IMR-90 (cell line): Measurements from ENCODE around the gene DSN1. TPM values are rescaled to one million over a fixed set of nuclear protein-coding genes. Genes with fewer than 3 reads are reported as not detected.

ENCODE experiments used
- ATAC-seq: fragments of 200-7000 bp; cut with Tn5 transposase; 2 replicates; pipeline ENCODE4 v1.9.1; 2020; ENCODE audit warnings: low read depth, mild to moderate bottlenecking, moderate library complexity
- BruUV-seq: library from RNA; stranded (reverse); fragments of 400-500 nt; replicated peaks from 2 replicates; lab custom pipeline; 2021; lab: Mats Ljungman, UMichigan
- CTCF ChIA-PET: fragments of 300-600 bp; formaldehyde crosslinking; extraction: SDS; loops from one replicate; lab custom pipeline; 2021; ENCODE audit warnings: antibody characterized with exemption; lab: Yijun Ruan, JAX
- POLR2A ChIA-PET: fragments of 300-600 bp; sonication (Branson Sonifier 250); formaldehyde crosslinking; loops from one replicate; lab custom pipeline; 2022; ENCODE audit warnings: antibody characterized with exemption; ENCODE audit not compliant: unreplicated experiment; lab: Charles Lee
- DNase-seq: peaks from one replicate; pipeline ENCODE4 v3.0.0; 2013
- H2AFZ ChIP-seq: replicated peaks from 2 replicates; pipeline ENCODE3; 2013; ENCODE audit warnings: low read length, mild to moderate bottlenecking; ENCODE audit not compliant: poor library complexity
- H2AK5ac ChIP-seq: 2 replicates; pipeline ENCODE4 v1.6.1; 2013; ENCODE audit warnings: low read depth, low read length, inconsistent platforms
- H2AK9ac ChIP-seq: replicated peaks from 2 replicates; pipeline ENCODE3; 2013; ENCODE audit warnings: mild to moderate bottlenecking, low read depth, low read length, moderate library complexity; ENCODE audit not compliant: poor library complexity
- H2BK120ac ChIP-seq: 2 replicates; pipeline ENCODE4 v1.6.1; 2013; ENCODE audit warnings: low read depth, low read length, inconsistent platforms
- H2BK15ac ChIP-seq: 3 replicates; pipeline ENCODE4 v1.6.1; 2013; ENCODE audit warnings: low read depth, low read length, inconsistent platforms
- H2BK20ac ChIP-seq: 2 replicates; pipeline ENCODE4 v1.6.1; 2013; ENCODE audit warnings: low read depth, mild to moderate bottlenecking, inconsistent platforms, low read length, moderate library complexity
- H2BK5ac ChIP-seq: 2 replicates; pipeline ENCODE4 v1.6.1; 2013; ENCODE audit warnings: mild to moderate bottlenecking, low read depth, low read length, inconsistent platforms; ENCODE audit not compliant: poor library complexity, severe bottlenecking
- H3K14ac ChIP-seq: replicated peaks from 2 replicates; pipeline ENCODE4 v1.6.1; 2013; ENCODE audit warnings: low read depth, low read length, inconsistent platforms
- H3K18ac ChIP-seq: 2 replicates; pipeline ENCODE4 v1.6.1; 2013; ENCODE audit warnings: low read depth, low read length, control low read depth
- H3K23ac ChIP-seq: 2 replicates; pipeline ENCODE4 v1.6.1; 2013; ENCODE audit warnings: low read depth, low read length, inconsistent platforms
- H3K27ac ChIP-seq: 2 replicates; pipeline ENCODE4 v1.5.1; 2013; ENCODE audit warnings: mild to moderate bottlenecking, control low read depth, low read length; ENCODE audit not compliant: insufficient read depth
- H3K27me3 ChIP-seq: 2 replicates; pipeline ENCODE4 v1.6.1; 2013; ENCODE audit warnings: low read length; ENCODE audit not compliant: control insufficient read depth, insufficient read depth
- H3K36me3 ChIP-seq: 2 replicates; pipeline ENCODE4 v1.6.1; 2013; ENCODE audit warnings: low read length, mixed read lengths; ENCODE audit not compliant: control insufficient read depth, insufficient read depth
- H3K4ac ChIP-seq: 2 replicates; pipeline ENCODE4 v1.6.1; 2013; ENCODE audit warnings: low read depth, low read length, inconsistent platforms
- H3K4me1 ChIP-seq: 2 replicates; pipeline ENCODE4 v1.6.1; 2013; ENCODE audit warnings: low read length, mixed read lengths; ENCODE audit not compliant: control insufficient read depth, insufficient read depth
- H3K4me2 ChIP-seq: 2 replicates; pipeline ENCODE4 v1.6.1; 2013; ENCODE audit warnings: low read depth, mild to moderate bottlenecking, control low read depth, low read length, moderate library complexity
- H3K4me3 ChIP-seq: 2 replicates; pipeline ENCODE4 v1.5.1; 2013; ENCODE audit warnings: low read depth, mild to moderate bottlenecking, control low read depth, low read length, moderate library complexity; ENCODE audit not compliant: insufficient read depth
- H3K56ac ChIP-seq: 2 replicates; pipeline ENCODE4 v1.6.1; 2013; ENCODE audit warnings: low read length, inconsistent platforms; ENCODE audit not compliant: insufficient read depth; ENCODE audit errors: extremely low read depth
- H3K79me1 ChIP-seq, 2 experiments: 2 replicates each; pipeline ENCODE4 v1.6.1; 2013; ENCODE audit warnings: low read length in 2 of 2, inconsistent platforms in 1 of 2, low read depth in 1 of 2
- H3K9ac ChIP-seq: 2 replicates; pipeline ENCODE4 v1.6.1; 2013; ENCODE audit warnings: low read depth, low read length, control low read depth
- H3K9me1 ChIP-seq: 2 replicates; pipeline ENCODE4 v1.6.1; 2013; ENCODE audit warnings: low read length, inconsistent platforms; ENCODE audit not compliant: insufficient read depth
- H3K9me3 ChIP-seq: 2 replicates; pipeline ENCODE4 v1.6.1; 2013; ENCODE audit warnings: low read length; ENCODE audit not compliant: control insufficient read depth, insufficient read depth
- H4K20me1 ChIP-seq: 2 replicates; pipeline ENCODE4 v1.6.1; 2013; ENCODE audit warnings: low read length, inconsistent platforms; ENCODE audit not compliant: insufficient read depth
- H4K5ac ChIP-seq: 2 replicates; pipeline ENCODE4 v1.6.1; 2013; ENCODE audit warnings: mild to moderate bottlenecking, low read depth, low read length, control low read depth
- H4K8ac ChIP-seq, 2 experiments: 2 replicates each; pipeline ENCODE4 v1.6.1; 2013; ENCODE audit warnings: low read depth in 2 of 2, low read length in 2 of 2, control low read depth in 1 of 2, inconsistent platforms in 1 of 2
- H4K91ac ChIP-seq: 2 replicates; pipeline ENCODE4 v1.6.1; 2013; ENCODE audit warnings: low read depth, low read length, inconsistent platforms; ENCODE audit not compliant: insufficient read depth
- BHLHE40 ChIP-seq: fragments of 150-350 bp; IDR thresholded peaks from 2 replicates; pipeline ENCODE4 v1.6.1; 2016; ENCODE audit warnings: mild to moderate bottlenecking, low read depth, low read length
- CEBPB ChIP-seq: IDR thresholded peaks from 2 replicates; pipeline ENCODE4 v1.6.1; 2012; ENCODE audit warnings: low read depth, low read length, improper control_type of control experiment
- ELK1 ChIP-seq: fragments of 150-350 bp; IDR thresholded peaks from 2 replicates; pipeline ENCODE4 v1.6.1; 2016; ENCODE audit warnings: low read depth, mild to moderate bottlenecking, low read length, moderate library complexity, borderline replicate concordance
- FOS ChIP-seq: fragments of 150-350 bp; IDR thresholded peaks from 2 replicates; pipeline ENCODE4 v1.6.1; 2016; ENCODE audit warnings: low read depth, low read length
- MAFK ChIP-seq: IDR thresholded peaks from 2 replicates; pipeline ENCODE4 v1.6.1; 2012; ENCODE audit warnings: low read depth, low read length, improper control_type of control experiment
- MXI1 ChIP-seq: IDR thresholded peaks from 2 replicates; pipeline ENCODE4 v1.6.1; 2012; ENCODE audit warnings: low read depth, mild to moderate bottlenecking, low read length, moderate library complexity, borderline replicate concordance
- NFE2L2 ChIP-seq: fragments of 150-350 bp; IDR thresholded peaks from 2 replicates; pipeline ENCODE4 v1.6.1; 2016; ENCODE audit warnings: low read depth, mild to moderate bottlenecking, low read length
- RCOR1 ChIP-seq: IDR thresholded peaks from 2 replicates; pipeline ENCODE4 v1.6.1; 2012; ENCODE audit warnings: mild to moderate bottlenecking, low read length, improper control_type of control experiment; ENCODE audit not compliant: insufficient replicate concordance
- RFX5 ChIP-seq: IDR thresholded peaks from 2 replicates; pipeline ENCODE4 v1.8.0; 2012; ENCODE audit warnings: low read depth, mild to moderate bottlenecking, low read length, moderate library complexity
- USF2 ChIP-seq: fragments of 150-350 bp; IDR thresholded peaks from 2 replicates; pipeline ENCODE4 v1.6.1; 2017; ENCODE audit warnings: mild to moderate bottlenecking, antibody characterized with exemption, low read length, low read depth
- WGBS, 2 experiments: methylation state at CpG; one replicate each; pipeline versions ENCODE4 v1.1.5 to v1.1.7; 2013; ENCODE audit warnings: missing lambda C conversion rate in 2 of 2; ENCODE audit not compliant: insufficient read length in 1 of 2; ENCODE audit errors: extremely low coverage in 2 of 2; 5-methylcytosine and 5-hydroxymethylcytosine counted together
- dilution Hi-C: fragments of 300-500 bp; cut with HindIII; formaldehyde crosslinking; loops from one replicate; pipeline ENCODE4 v1.14.3; 2018; ENCODE audit warnings: low sequenced_read_pairs; ENCODE audit not compliant: unreplicated experiment
- in situ Hi-C: fragments of 300-500 bp; cut with MboI; formaldehyde crosslinking; loops from 3 replicates; pipeline ENCODE4 v1.14.3; 2019; ENCODE audit warnings: low sequenced_read_pairs, inconsistent platforms, mixed read lengths
- intact Hi-C: fragments of 100-400 bp; cut with micrococcal nuclease; formaldehyde crosslinking; loops from 2 replicates; pipeline ENCODE4 v1.10.0; 2022
- polyA plus RNA-seq, 3 experiments: library from polyadenylated mRNA; depleted of rRNA; stranded (reverse); fragments of >200 nt; gene quantifications; 2 replicates each; pipeline ENCODE4 v1.2.3, GENCODE V29; 2012; ENCODE audit warnings: low replicate concordance in 1 of 3
- total RNA-seq: library from RNA; depleted of rRNA; stranded (reverse); fragments of >200 nt; gene quantifications from 2 replicates; pipeline ENCODE4 v1.2.3, GENCODE V29; 2012

The DSN1 gene
- total and polyA plus RNA-seq, 2 of the 4 experiments (the other 2 are of a cell fraction) = 10.5 to 16.3 TPM

- no peak for TF ChIP-seq RCOR1
Observed at GRCh38 chr20:36812594-36813463, 39.3 kb upstream of the DSN1 start (continued).

GRCh38 chr20:36808317-36809257 is 35.0 kb upstream of the DSN1 start:
- Histone ChIP-seq H2BK5ac (peak overlapping the region; percentile 4), H3K14ac (no peak overlapping the region), H3K27ac (peak overlapping the region; percentile 22; the same call in 1 of the 2 replicates), H2BK120ac (no peak overlapping the region), H4K20me1 (peaks cover 12% of the 10 kb centered on the region), H3K4me2 (no peak overlapping the region), H2BK20ac (no peak overlapping the region), H2BK15ac (no peak overlapping the region), H3K4ac (0 out of 2 replicates have a peak overlapping the region, but pooled peaks have one; percentile 13), H3K56ac (no peak overlapping the region), H3K36me3 (peaks cover 60% of the 10 kb centered on the region), H4K8ac (no peak overlapping the region), H4K5ac (no peak overlapping the region), H4K91ac (no peak overlapping the region), H2AK5ac (peak overlapping the region; percentile 2; the same call in 1 of the 2 replicates), H3K18ac (no peak overlapping the region), H2AFZ (peak overlapping the region; percentile 5), H3K4me1 (peaks cover 7% of the 10 kb centered on the region), H3K23ac (no peak overlapping the region), H3K9me1 (0 out of 2 replicates have a peak, but pooled peaks cover 5% of the 10 kb centered on the region), H3K9ac (no peak overlapping the region), H3K4me3 (no peak overlapping the region), H3K27me3 (no peaks in the 10 kb centered on the region), H3K9me3 (no peaks in the 10 kb centered on the region), H3K79me1 (peaks cover 40 to 72% of the 10 kb centered on the region in 2 experiments), H2AK9ac (peak overlapping the region; percentile 61)
- in situ Hi-C loops = loop anchor here (25.0 kb wide), 1 partner anchor 96 kb away; no protein-coding TSS in a partner anchor
- dilution Hi-C loops = loop anchor here (10.0 kb wide), 1 partner anchor 56 kb away; a partner anchor contains a TSS
- CTCF ChIA-PET = interaction anchor here (0.7 to 1.7 kb wide), 10 partner anchors 14 to 55 kb away, joined by 3 to 6 read pairs (median 5); a partner anchor contains a TSS
- POLR2A ChIA-PET = no interaction called here
- 69% methylated on average over 7 of the region's 19 CpGs; no CpG with 5 or more reads in 1 of the 2 experiments for WGBS, 2 experiments
- ATAC-seq = peak; percentile 82
- DNase-seq = peak; percentile 89
- no TSS peak for BruUV-seq
- intact Hi-C loops = no loop called here
- TF ChIP-seq USF2 (peak; percentile 49; the same call in 1 of the 2 replicates), RFX5 (no peak), RCOR1 (peak; percentile 57), FOS (peak; percentile 53; the same call in 1 of the 2 replicates), CEBPB (peak; percentile 94), MXI1 (peak; percentile 52; the same call in 1 of the 2 replicates), NFE2L2 (peak; percentile 55), MAFK (0 out of 2 replicates have a peak, but pooled peaks have one; percentile 12), ELK1 (no peak), BHLHE40 (0 out of 2 replicates have a peak, but pooled peaks have one; percentile 17)
